ENCODE data around the gene KCNQ4.
A peak's percentile ranks its signal among the peaks of the same experiment; 100 is the strongest.

KCNQ4 gene

DNA sequence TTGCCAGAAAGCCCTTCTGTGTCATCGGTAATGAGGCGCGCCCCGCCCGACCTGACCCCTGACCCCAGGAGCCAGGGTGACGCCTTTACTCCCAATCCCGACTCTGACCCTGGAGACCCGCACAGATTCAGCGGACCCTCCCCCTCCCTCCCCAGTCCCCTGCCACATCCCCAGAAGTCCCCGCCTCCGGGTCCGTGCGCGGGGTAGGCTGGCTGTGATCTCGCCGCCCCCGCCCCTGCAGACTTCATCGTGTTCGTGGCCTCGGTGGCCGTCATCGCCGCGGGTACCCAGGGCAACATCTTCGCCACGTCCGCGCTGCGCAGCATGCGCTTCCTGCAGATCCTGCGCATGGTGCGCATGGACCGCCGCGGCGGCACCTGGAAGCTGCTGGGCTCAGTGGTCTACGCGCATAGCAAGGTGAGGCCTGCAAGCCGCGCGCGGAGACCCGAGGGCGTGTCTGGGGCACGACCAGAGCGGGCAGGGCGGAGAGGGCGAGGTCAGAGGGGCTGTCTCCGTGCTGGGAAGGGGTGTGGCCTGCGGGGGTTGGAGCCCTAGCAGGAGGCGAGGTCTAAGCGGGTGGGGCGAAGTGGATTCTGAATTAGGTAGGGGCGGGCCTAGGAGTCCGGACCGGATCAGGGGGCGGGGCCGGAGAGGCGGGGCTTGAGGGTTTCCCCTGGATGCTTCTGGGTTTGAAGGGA is 34.8 kb downstream of the KCNQ4 start:
- DNase-seq (ENCODE audit: low read depth in 4 of 4, low spot score in 1 of 4) = peak; percentile 65 to 86 (median 69)

DNA sequence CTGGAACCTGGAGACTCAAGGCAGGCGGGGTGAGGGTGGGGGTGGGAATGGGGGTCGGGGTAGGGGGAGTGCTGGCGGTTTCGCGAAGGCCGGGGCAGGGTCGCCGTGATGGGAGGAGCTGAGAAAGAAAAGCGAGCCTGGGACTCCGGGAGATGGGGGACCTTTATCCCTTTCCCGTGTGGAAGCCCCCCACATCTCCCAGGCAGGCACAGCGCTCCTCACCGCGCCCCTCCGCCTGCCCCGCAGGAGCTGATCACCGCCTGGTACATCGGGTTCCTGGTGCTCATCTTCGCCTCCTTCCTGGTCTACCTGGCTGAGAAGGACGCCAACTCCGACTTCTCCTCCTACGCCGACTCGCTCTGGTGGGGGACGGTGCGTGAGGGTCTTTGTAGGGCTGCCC is 35.5 kb downstream of the KCNQ4 start:
- DNase-seq (ENCODE audit: low read depth in 4 of 4, low spot score in 1 of 4) = no peak

DNA sequence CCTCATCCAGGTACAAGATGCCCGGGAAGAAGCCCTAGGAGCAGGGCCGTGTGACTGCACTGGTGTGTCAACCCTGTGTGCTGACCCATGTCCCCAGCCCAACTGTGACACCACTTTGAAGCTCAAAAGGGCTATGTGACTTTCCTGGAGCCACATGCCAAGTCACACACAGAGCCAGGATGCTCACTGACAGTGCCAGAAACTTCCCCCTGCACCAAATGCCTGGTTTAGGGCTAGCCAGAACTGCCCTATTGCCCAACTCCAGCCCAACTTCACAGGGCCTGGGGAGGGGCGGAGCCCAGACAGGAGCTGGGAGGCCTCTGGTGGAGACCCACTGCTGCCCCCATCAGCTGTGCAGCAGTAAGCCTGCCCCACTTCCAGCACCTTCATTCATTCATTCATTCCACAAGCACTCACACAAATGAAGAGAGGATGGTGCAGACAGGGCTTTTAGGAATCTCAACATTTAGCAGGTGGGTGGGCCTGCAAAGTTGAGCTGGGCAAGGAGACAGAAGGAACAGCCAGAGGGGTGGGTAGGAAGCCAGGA is 36.7 kb downstream of the KCNQ4 start:
- DNase-seq (ENCODE audit: low read depth in 4 of 4, low spot score in 1 of 4) = no peak

DNA sequence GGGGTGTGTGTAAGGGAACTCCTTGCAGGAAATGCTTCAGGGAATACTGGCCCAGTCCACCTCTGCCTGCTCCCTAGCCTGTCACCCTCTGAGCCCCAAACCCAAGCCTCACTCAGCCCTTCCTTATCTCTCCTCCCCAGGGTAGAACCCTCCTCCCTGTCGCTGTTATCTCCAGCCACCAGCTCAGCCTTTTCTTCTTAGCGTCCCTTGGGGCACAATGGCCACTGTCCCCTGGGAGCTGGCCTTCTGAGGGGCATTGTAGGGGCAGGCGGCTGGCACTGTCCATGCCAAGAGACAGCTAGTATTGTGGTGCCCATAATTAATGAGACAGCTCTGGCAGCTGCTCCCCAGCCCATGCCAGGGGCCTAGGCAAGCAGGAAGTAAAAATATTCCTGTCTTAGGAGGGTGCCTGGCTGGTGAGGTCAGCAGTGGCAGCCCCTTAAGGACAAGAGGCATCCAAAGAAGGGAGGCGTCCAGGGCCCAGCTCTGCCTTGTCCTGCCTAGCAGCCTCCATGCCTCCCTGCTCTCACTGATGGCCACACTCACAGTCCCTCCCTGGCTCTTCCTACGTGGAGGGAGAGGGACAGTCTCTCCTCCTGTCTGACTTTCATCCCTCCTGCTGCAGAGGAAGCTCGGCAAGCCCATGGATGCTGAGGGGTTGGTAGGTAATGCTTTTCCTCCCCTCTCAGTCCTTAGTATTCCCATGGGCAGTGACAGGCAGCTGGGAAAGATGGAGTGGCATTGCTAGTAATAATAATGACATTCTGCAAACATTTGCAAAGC is 37.5 kb downstream of the KCNQ4 start:
- DNase-seq (ENCODE audit: low read depth in 4 of 4, low spot score in 1 of 4) = no peak

DNA sequence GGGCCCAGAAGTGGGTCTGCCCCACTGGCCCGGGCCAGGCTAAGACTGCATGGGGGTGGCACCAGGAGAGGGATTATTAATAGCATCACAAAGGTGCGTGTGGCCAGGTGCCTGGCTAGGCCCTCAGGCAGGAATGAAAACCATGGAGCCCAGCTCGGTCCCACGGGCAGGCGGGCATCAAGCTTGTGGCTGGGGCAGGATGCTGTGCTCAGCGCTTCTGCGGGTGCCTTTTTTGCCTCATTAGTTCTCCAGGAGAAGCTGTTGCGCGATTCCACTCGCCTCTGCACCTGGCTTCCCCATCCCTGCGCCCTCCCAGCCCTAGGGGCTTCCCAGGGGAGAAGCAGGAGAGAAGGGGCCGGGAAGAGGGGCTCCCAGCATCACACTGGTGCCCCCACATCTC is 39.3 kb downstream of the KCNQ4 start:
- no peak for DNase-seq (ENCODE audit: low read depth in 4 of 4, low spot score in 1 of 4)

DNA sequence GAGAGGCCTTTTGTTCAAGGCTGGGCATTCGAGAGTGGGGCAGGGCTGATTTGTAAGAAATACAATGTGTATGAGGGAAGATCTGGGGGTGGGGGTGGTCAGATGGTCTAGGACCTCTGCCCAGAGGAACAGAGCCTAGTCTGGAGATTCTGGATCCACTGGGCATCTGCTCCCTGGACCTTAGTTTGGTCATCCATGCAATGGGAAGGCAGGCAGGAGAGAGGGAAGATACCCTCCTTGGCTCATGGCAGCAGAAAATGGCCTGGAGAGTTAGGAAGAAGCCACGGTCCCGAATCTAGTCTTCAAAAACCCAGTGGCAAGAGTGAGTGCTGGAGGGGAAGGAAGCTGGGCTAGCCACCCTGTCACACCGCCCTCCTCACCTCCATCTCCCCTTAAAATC is 39.8 kb downstream of the KCNQ4 start:
- no peak for DNase-seq (ENCODE audit: low read depth in 4 of 4, low spot score in 1 of 4)

DNA sequence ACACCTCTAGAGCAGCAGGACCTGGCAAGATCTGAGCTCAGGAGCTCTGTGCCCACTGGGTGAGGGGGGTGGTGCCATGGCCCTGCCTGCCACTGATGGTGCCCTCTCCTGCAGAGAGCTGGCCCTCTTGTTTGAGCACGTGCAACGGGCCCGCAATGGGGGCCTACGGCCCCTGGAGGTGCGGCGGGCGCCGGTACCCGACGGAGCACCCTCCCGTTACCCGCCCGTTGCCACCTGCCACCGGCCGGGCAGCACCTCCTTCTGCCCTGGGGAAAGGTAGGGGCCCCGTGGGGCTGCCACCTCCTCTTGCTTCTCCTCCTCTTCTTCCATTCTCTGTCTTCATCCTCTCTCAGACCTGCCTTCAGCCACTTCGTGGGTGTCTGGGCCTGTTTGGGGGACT is 40.4 kb downstream of the KCNQ4 start:
- DNase-seq (ENCODE audit: low read depth in 4 of 4, low spot score in 1 of 4) = no peak

DNA sequence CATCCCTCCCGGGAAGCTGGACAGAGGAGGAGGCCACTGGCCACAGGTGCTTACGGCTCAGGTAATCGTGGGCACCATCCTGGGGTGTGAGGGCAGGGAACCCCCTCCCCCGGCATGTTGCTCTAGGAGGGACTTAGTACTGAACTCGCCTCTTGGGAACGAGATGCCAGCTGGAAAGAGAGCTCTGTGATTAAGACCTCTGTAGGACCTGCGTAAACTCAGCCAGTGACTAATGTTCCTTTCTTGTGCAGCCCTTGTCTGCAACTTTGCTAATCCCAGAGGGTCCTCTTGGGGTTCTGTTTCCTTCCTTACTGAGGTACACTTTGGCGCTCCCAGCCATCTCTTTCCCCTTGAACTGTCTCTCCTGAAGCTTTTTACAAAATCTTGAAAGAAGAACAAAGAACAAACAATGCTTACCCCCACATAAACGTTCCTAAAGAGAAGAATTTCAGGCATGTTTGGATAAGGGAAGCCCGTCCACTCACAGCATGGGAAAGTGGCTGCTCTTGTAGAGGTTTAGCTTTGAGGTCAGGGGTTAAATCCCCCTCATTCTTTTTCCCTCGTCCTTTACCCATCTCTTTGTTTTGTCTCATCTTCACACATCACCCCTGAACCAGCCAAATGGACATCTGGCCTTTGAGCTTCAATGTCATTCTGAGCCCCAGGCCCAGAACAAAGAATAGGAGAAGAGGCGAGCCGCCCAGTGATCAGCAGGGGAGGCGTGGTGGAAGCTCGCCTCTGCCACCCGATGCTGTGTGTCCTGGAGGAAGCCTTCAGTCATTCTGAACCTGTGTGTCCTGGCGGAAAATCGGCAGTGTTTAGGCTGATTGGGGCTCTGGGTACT is 41.2 kb downstream of the KCNQ4 start:
- DNase-seq (ENCODE audit: low read depth in 4 of 4, low spot score in 1 of 4) = no peak

DNA sequence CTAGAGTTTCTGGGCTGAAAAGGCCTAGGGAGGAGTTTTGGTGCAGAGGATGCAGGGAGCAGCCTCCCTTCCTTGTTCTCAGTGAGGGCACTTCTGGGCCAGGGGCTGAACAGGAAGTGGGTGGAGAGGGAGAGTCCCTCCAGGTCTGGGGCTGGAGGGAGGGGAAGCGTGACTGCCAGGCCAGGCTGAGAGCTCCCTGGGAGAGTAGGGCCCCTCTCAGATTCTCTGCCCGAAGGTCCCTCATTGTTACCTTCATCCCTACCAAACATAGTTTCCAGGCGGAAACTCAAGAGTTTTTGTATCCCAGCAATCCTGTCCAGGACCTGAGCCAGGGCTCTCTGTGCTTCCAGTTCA is 41.8 kb downstream of the KCNQ4 start:
- no peak for DNase-seq (ENCODE audit: low read depth in 4 of 4, low spot score in 1 of 4)

DNA sequence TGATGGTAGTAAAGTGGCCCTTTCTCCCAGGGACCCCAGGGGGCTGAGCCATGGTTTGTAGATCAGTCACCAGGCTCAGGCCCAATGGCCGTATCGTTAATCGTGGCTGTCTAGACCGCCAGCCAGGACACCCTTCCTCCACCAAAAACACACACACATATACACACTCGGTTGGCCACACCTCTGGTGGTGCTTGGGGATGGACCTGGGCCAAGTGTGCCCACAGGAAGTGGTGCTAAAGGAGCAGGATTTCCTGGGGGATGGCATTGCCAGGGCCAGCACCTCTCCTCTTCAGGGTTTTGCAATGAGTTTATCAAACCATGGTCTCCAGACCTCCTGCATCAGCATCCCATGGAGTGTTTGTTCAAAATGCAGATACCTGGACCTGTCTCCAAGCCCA is 42.4 kb downstream of the KCNQ4 start:
- no peak for DNase-seq (ENCODE audit: low read depth in 4 of 4, low spot score in 1 of 4)

DNA sequence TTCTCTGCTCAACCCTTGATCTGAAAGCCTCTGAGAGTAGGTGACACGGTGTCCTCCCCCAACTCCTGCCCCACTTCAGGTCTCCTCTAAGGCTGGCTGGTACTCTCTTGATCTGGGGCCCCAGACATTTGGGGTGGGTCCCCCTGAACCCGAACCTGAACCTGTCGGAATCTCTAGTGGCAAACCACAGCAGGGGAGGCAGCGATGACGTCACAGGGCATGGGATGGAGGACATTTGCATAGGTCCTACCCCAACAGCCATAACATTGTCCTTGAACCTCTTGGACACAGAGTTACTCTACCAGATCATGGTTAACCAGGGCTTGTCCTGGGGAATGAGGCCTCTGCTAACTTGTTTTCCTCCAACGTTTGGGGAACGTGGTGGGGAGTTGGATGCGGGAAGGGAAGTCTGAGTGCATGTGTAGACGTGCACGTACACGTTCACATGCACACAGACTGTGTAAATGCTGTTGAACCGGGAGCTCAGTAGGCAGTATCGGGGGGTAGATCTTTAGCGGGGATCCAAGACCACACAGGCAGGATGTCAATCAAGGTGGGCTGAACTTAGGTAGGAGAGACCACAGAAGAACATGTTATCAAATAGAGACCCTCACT is 46.2 kb downstream of the KCNQ4 start:
- DNase-seq (ENCODE audit: low read depth in 4 of 4, low spot score in 1 of 4) = no peak

DNA sequence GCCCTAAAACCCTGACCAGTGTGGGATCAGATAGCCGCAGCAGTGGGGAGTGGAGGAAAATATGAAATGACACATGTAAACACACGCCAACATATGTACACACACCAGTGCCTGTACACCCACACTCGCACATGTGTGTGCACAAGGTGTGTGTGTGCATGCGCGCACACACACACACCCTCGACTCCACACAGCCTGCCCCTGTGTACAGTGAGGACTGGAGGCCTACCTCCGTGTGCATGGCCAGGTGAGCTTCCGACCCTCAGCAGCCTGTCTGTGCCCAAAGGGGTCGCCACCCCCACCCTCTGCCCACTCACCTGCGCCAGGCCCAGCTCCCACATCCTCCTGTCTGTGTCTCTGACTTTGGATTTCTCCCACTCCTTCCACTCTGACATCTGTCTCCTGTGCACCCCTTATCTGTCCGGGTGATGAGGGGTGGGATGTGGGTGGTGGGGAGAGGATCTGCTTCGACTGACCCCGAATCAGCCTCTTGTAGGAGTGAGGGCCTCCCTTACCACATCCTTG is 46.9 kb downstream of the KCNQ4 start:
- no peak for DNase-seq (ENCODE audit: low read depth in 4 of 4, low spot score in 1 of 4)

DNA sequence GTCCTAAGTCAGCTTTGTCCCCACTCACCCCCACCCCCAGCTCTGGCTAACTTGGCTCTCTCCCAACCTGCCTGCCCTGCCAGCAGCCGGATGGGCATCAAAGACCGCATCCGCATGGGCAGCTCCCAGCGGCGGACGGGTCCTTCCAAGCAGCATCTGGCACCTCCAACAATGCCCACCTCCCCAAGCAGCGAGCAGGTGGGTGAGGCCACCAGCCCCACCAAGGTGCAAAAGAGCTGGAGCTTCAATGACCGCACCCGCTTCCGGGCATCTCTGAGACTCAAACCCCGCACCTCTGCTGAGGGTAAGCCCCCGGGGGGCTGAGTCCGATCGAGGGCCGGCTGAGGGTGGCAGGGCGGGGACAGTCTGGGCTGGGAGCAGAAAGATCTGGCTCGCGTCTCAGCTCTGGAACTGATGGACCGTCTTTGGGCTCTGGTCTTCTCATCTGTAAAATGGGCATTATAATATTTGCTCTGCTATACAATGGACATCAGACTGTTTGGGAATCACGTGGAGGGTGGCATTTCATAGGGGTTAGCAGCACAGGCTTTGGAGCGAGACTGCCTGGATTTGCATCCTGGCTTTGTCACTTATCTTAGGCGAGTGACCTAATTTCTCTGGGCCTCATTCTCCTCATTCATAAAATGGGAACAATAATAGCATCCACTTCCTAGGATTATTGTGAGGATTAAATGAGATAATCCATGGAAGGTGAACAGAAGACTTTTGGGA is 47.6 kb downstream of the KCNQ4 start:
- no peak for DNase-seq (ENCODE audit: low read depth in 4 of 4, low spot score in 1 of 4)

DNA sequence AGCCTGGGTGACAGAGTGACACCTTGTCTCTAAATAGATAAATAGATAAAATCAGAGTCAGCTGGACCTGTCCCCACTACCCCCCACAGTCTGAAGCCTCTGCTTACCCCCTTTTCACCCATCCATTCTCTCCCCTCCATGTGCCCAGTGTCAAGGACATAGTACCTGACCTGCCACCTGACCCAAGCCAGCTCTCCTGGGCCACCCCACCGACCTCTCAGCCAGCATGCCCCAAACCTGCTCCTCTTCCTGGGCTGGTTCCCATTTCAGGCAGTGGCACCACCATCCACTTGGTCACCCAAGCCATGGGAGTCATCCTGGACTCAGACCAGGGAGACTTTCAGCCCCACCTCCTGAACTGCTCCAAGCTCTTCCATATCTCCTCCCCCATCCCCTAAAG is 50.4 kb downstream of the KCNQ4 start:
- no peak for DNase-seq (ENCODE audit: low read depth in 4 of 4, low spot score in 1 of 4)

DNA sequence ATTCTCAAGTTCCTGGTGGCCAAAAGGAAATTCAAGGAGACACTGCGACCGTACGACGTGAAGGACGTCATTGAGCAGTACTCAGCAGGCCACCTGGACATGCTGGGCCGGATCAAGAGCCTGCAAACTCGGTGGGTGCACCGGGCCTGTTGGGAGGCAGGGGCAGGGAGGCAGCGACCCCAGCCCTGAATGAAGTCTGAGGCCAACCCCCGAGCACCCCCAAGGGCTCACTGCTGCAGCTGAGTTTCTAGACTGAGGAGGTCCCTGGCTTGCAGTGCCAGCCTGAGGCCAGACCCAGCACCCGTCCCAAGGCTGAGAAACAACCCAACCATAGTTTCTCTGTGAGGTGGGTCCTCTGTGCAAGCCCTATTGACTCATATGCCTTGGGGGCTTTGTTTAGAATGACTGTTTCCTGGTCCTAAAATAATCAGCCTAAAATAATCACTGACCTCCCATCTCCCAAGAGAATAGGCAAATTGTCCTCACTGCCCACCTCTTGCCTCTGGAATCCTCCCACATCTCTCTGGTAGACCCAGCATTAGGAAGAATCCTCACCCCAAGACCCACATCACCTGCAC is 51.5 kb downstream of the KCNQ4 start:
- DNase-seq (ENCODE audit: low read depth in 4 of 4, low spot score in 1 of 4) = no peak

DNA sequence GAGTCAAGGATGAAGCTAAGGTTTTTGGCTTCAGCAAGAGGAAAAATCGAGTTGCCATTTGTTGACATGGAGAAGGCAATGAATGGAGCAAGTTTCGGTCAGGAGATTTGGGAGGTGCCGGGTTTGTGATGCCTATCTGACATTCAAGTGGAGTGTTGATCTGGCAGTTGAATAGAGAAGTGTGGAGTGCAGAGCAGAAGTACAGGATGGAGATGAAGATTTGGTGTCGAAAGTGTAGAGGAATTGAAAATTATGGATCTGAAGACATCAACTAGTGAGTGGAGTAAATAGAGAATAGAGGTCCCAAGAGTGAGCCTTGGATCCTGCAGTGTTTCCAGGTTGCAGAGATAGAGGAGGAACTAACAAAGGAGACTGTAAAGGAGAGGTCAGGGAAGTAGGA is 52.7 kb downstream of the KCNQ4 start:
- no peak for DNase-seq (ENCODE audit: low read depth in 4 of 4, low spot score in 1 of 4)

DNA sequence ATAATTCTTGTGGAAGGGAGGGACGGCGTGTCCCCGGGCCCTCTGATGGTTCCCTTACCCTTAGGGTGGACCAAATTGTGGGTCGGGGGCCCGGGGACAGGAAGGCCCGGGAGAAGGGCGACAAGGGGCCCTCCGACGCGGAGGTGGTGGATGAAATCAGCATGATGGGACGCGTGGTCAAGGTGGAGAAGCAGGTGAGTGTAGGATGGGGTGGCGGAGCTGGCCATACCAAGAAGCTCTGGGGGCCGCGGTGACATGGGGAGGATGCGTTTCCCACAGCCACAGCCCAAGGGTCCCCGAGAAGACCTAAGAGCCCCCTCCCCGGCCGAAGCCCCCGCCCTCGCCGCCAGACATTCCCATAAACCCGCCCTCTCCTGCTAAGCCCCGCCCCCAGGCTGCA is 54.0 kb downstream of the KCNQ4 start:
- no peak for DNase-seq (ENCODE audit: low read depth in 4 of 4, low spot score in 1 of 4)

DNA sequence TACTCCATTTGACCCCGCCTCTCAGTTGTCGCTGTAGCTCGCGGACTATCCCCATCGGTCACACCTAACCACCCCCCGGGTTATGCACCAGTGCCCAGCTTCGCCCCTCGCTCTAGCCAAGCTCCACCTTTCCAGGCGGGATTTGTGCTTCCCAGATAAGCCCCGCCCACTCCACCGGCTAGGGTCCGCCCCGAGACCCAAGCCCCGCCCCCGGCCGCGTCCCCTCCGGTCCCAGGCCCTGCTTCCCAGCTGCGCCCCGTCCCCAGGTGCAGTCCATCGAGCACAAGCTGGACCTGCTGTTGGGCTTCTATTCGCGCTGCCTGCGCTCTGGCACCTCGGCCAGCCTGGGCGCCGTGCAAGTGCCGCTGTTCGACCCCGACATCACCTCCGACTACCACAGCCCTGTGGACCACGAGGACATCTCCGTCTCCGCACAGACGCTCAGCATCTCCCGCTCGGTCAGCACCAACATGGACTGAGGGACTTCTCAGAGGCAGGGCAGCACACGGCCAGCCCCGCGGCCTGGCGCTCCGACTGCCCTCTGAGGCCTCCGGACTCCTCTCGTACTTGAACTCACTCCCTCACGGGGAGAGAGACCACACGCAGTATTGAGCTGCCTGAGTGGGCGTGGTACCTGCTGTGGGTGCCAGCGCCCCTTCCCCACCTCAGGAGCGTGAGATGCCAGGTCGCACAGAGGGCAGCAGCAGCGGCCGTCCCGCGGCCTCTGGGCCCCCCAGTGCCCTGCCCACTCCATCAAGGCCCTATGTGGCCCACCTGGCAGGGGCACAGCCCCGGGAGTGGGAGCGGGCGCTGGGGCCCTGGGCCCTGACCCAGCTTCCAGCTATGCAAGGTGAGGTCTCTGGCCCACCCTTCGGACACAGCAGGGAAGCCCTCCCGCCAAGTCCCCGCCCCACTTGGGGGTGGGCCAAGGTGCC is 54.7 kb downstream of the KCNQ4 start:
- no peak for DNase-seq (ENCODE audit: low read depth in 4 of 4, low spot score in 1 of 4)
